HG03103 (cell line): ENCODE results near the gene LRRTM2.
"Not testable (repeated sequence)": the region's sequence is repeated elsewhere in the genome, so short reads cannot be mapped to it uniquely, and the experiment has no call there.

Experiments used
- ATAC-seq: cut with Tn5 transposase; IDR thresholded peaks from one replicate; pipeline ENCODE4 v1.9.1; 2021; ENCODE audit warnings: low read depth; ENCODE audit not compliant: unreplicated experiment

The LRRTM2 gene, protein sequence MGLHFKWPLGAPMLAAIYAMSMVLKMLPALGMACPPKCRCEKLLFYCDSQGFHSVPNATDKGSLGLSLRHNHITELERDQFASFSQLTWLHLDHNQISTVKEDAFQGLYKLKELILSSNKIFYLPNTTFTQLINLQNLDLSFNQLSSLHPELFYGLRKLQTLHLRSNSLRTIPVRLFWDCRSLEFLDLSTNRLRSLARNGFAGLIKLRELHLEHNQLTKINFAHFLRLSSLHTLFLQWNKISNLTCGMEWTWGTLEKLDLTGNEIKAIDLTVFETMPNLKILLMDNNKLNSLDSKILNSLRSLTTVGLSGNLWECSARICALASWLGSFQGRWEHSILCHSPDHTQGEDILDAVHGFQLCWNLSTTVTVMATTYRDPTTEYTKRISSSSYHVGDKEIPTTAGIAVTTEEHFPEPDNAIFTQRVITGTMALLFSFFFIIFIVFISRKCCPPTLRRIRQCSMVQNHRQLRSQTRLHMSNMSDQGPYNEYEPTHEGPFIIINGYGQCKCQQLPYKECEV

DNA sequence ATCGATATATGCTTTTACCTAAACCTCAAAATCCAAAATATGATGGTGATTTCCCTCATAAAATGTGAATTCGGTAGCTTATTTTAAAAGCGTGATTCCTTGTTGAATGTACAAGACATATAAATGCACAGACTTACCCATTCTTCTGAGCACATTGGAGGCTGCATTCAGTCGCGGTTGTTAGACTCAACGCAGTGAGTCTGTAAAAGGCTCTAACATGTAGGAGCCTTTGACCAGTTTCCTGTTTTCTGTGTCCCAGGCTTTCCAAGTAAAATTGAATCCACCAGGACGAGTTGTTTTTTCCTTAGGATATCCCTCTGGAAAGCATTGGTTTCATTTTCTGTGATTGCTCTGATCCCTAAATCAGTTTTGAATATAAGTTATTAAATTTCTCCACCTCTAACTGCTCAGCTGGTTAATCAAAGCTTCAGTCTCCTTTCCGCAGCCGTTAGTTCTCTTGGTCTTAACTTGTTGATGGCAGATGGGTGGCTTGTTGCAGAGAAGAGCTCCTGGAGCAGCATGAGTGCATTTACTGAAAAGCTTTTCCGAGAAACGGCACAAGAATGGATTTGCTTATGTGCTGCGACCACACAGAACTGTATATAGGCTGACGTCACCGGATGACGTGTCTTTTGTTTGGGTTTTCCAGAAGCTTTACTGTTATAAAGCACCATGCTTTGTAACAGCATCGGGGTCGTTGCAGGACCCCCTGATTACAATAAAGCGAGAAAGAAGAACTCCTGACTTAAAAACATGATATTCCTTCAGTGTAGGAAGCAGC is at the start of gene LRRTM2:
TSS of gene LRRTM2 (minus strand) at position 565 of the 781 bp plus-strand sequence. CDS start at position 141, 424 bp downstream.
- no peak for ATAC-seq

DNA sequence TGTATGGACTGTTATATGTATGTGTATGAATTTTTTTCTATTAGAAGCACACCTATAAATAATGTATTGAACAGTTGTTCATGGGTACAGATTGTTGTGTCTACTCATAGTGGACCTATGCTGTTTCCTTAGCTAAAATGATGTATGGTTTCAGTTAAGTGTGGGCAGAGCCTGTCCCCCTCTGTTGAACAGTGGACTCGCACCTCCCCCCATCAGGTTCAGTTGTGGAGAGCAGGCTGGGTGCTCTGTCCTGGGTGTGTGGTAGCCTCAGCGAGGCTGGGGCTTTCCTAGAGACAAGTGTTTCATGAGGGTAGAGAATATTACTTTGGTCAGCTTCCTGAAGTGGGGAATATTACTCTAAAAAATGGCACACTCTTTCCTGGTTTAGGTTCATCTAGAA is 47.4 kb upstream of the LRRTM2 start:
- no peak for ATAC-seq

DNA sequence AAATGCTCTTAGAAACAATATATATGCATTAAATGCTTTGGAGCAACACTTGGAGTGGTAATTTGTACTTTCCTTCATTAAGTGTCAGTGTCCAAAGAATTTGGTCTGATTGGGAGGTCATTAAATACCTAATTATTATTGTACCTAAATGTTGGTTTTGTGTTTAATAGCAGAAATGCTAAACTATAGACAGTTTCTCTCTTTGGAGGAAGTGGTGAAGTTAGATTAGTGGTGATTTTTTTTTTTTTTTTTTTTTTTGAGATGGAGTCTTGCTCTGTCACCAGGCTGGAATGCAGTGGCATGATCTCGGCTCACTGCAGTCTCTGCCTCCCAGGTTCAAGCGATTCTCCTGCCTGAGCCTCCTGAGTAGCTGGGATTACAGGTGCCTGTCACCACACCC is 46.2 kb upstream of the LRRTM2 start:
- ATAC-seq: not testable (repeated sequence)

GRCh38 chr5:138920181-138920580 is 45.0 kb upstream of the LRRTM2 start:
- no peak for ATAC-seq

- ATAC-seq: no peak
These were observed 43.6 kb upstream of the LRRTM2 start for GRCh38 chr5:138918686-138919085.

GRCh38 chr5:138914338-138914737 is 39.2 kb upstream of the LRRTM2 start:
- ATAC-seq: no peak

DNA sequence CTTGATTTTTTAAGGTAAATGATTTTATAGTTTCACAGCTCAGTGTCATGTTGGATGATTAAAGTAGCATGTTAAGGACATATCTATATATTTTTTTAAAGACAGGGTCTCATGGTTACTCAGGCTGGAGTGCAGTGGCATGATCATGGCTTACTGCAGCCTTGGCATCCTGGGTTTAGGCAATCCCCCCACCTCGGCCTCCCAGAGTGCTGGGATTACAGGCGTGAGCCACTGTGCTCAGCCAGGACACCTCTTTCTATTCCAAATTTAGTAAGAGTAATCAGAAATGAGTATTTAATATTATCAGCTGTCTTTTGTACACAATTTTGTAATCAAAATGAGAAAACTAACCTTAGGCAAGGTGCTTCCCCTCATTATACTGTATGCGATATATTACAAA is 38.6 kb upstream of the LRRTM2 start:
- ATAC-seq: no peak

GRCh38 chr5:138912093-138912492 is 37.0 kb upstream of the LRRTM2 start:
- no peak for ATAC-seq

DNA sequence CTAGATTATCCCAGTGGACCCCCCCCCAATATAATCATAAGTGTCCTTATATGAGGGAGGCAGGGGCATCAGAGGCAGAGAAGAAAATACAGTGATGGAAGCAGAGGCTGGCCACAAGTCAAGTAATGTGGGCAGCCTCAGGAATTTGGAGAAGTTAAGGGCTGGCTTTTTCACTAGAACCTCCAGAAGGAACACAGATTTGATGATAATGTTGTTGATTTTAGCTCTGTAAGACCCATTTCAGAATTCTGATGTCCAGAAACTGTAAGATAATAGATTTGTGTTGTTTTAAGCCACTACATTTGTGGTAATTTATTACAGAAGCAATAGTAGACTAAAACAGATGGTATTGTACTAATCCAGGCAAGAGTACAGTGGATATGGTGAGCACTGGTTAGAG is 36.3 kb upstream of the LRRTM2 start:
- no peak for ATAC-seq

DNA sequence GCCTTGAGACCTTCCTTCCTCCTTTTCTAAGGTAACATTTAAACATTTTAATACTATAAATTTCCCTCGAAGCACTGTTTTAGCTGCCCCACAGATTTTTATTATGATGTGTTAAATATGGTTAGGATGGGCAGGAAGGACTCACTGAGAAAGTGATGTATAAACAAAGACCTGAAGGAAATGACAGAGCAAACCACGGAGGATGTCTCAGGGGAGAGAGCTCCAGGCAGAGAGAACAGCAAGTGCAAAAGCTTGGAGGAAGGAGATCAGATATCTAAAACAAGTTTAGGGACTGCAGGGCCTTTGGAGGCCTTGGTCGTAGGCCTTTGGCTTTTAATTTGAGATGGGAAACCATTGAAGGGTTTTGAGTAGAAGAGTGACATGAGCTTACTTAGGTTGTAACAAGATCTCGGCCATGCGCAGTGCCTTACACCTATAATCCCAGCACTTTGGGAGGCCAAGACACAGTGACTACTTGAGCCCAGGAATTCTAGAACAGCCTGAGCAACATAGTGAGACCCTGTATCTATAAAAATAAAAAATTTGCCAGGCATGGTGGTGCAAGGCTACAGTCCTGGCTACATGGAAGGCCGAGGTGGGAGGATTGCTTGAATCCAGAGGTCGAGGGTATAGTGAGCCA is 35.5 kb upstream of the LRRTM2 start:
- ATAC-seq: no peak

- no peak for ATAC-seq
These were observed 34.6 kb upstream of the LRRTM2 start for GRCh38 chr5:138909734-138910133.

DNA sequence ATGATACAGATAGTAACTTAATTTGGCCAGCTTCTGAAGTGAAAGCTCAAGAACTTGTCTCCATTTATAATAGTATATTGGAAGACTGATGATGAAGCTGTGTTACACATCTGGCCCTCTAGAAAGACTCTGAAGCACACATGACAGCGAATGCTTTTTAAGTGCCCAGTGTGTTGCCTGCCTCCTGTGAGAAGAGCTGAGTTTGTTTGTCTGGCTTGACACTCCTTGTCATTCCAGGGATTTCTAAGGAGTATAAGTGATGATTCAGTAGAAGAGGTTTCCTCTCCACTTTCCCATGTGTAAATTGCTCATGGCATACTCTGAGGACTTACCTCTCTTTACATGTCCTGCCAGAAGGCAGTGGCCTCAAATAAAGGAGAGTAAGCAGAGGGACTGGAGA is 30.4 kb upstream of the LRRTM2 start:
- ATAC-seq: no peak

DNA sequence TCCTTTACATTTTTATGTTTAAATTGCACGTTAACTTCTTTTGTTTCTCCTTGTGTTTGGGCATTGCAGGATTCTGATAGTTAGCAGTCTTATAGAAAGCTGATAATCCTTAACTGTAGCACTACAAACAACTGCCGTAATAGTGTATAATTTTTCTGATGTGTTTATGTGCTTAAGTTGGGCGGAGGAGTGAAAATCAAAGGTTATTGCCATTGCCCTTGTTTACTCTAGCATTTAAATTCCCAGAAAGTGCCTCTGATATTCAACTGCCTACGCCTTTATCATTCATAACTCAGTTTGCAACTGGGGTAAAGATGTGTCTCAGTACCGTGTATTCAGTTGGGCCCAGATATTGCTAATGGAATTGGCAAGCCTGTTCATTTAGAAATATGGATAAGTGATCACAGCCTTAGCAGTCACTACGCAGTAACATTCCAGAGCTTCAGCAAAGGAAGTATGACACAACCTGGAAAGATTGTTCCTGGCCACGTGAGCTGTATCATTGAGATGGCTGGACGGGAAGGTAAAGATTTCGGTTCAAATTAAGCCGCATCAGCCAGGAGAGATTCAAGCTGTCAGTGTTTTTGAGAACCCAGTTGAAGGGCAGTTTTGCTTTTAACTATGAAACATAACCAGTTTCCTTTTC is 28.1 kb upstream of the LRRTM2 start:
- no peak for ATAC-seq

DNA sequence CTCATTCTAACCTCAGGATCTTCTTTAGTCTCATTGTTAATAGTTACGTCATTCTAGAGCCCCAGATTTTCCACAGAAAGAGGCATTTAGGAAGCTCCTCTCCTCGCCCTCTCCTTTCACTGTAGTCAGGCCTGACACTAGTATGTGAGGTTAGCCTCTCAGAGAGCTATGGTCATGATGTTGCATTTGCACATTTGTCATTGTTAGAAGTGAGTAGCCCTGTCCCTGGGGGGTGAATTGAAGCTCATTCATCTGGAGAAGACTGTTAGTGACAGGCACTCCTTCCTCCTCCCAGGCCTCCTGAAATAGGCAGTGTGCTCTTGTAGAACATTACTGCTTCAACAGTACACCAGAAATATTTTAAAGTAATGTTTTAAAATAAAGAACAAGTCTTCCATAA is 26.6 kb upstream of the LRRTM2 start:
- no peak for ATAC-seq

- no peak for ATAC-seq
These were observed 25.3 kb upstream of the LRRTM2 start for GRCh38 chr5:138900281-138900965.

DNA sequence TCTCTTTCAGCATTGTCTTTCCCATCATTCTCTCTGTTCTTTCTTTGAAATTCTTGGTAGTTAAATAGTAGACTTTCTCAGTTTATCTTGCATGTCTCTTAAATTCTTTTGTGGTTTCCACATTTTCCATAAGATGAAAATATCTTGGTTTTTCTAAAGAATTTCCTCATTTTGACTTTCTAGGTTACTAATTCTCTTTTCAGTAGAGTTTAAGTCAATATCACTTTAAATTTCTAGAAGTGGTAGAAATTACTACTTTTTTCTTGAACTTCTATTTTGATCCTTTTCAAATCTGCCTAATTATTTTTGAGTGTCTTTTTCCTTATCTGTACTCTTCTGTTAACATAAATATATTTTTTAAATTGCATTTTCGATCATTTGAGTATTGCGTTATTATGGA is 23.6 kb upstream of the LRRTM2 start:
- no peak for ATAC-seq

GRCh38 chr5:138898299-138898698 is 23.2 kb upstream of the LRRTM2 start:
- ATAC-seq: no peak

DNA sequence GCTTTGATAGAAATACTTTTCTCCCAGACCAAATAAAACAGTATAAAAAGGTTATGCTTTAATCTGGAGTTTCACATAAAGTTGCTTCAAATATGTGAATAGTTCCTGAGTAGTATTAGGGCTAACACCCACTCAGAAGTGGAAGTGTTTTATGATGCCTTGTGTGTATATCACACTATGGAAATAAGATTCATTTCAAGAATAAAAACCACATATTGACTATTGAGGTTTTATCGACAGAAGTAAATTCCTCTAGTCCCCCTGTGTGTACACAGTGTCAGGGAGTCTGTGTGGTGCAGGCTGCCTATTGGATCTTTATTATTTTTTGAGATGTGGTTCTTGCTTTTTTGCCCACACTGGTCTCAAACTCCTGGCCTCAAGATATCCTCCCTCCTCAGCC is 20.8 kb upstream of the LRRTM2 start:
- ATAC-seq: no peak

DNA sequence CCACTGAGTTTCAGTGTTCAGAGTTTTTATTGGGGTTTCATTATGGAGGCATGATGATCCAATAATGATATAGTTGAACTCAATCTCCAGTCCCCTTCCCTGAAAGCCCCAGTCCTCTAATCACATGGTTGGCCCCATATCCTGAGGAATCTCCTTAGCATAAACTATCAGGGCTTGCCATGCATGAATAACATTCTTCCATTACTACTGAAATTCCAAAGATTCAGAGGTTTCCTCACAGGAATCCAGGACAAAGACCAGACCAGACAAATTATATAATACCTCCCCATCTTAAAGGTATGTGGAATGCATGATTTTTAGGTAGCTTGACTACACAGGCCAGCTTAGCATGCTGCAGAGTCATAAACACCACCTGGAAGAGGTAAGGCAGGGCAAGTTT is 15.5 kb upstream of the LRRTM2 start:
- ATAC-seq: no peak

GRCh38 chr5:138889994-138890393 is 14.9 kb upstream of the LRRTM2 start:
- ATAC-seq: no peak
